ENCODE measurements around the gene ARFIP1. TPM values are rescaled to one million over a fixed set of nuclear protein-coding genes. Genes with fewer than 3 reads are reported as not detected.

ARFIP1 gene
- total and polyA plus RNA-seq, 12 donors, result 7.4 to 18.7 (median 14.9) TPM

DNA sequence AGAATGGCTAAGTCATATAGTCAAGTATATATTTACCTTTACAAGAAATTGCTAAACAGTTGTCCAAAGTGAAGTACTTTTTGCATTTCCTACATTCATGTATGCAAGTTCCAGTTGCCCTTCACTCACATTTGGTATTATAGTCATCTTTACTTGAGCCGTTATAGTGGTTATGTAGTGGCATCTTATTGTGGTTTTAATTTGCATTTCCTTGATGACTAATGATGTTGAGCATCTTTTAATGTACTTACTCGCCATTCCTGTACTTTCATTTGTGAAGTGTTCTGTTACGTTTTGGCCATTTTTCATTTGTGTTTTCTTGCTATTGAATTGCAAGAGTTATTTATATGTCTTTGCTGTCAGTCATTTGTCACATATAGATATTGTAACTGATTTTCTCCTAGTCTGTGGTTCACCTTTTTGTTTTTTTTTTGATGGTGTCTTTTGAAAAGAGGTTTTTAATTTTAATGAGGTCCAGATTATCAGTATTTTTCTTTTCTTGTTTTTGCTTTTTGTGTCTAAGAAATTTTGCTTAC, 27.6 kb downstream of the ARFIP1 start:
- H3K9me3 ChIP-seq, result peaks cover 0 to 3% (median 0%) of the 10 kb centered on the region in 11 donors
- H3K27ac ChIP-seq, result no peak overlapping the region
- H3K27me3 ChIP-seq, result no peaks in the 10 kb centered on the region
- no peaks in the 10 kb centered on the region for H3K36me3 ChIP-seq
- no peak for TF ChIP-seq CTCF (IDR thresholded peaks at IDR 0.05)
- no peak overlapping the region for H3K4me3 ChIP-seq
- 83 to 90% methylated on average over 3 of the region's 3 CpGs for WGBS, 2 donors
- H3K4me1 ChIP-seq, result peaks cover 0 to 17% (median 10%) of the 10 kb centered on the region in 9 donors
- no peak for ATAC-seq
- intact Hi-C loops (cut with DNase I), result no loop called here
- DNase-seq, result no peak

- Histone ChIP-seq H3K4me1 (peaks cover 0 to 17% (median 0%) of the 10 kb centered on the region in 9 donors), H3K27me3 (no peaks in the 10 kb centered on the region), H3K9me3 (peaks cover 0 to 10% (median under 1%) of the 10 kb centered on the region in 11 donors), H3K27ac (no peak overlapping the region), H3K36me3 (no peaks in the 10 kb centered on the region), H3K4me3 (no peak overlapping the region)
- WGBS, 2 donors, result 95 to 98% methylated on average over 8 of the region's 8 CpGs
- intact Hi-C loops (cut with DNase I), result no loop called here
- no peak for TF ChIP-seq CTCF (IDR thresholded peaks at IDR 0.05)
- no peak for ATAC-seq
- DNase-seq, result no peak
Observed at GRCh38 chr4:152808670-152809069, 28.9 kb downstream of the ARFIP1 start.

DNA sequence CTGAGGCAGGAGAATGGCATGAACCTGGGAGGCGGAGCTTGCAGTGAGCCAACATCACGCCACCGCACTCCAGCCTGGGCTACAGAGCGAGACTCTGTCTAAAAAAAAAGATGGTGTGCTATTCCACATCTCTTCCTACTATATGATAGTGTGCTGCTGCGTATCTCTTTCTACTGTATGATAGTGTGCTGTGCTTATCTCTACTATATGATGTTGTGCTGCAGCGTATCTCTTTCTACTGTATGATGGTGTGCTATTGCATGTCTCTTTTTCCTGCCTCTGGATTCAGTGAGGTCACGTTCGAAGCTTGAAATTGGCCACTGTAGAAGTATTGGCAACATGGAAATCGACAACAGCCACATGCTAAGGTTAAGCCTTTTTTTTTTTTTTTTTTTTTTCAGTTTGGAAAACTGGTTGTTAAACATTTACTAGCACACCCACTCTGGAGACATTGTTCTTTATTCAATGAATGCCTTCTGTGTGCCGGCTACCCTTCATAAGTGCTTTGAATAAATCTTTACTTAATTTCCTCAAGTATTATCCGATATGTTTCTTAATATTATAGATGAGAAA, 31.0 kb downstream of the ARFIP1 start:
- no peak for DNase-seq
- Histone ChIP-seq H3K4me1 (peaks cover 0 to 17% (median 0%) of the 10 kb centered on the region in 9 donors), H3K36me3 (peaks cover 0 to 9% (median 0%) of the 10 kb centered on the region in 9 donors), H3K27me3 (no peaks in the 10 kb centered on the region), H3K27ac (no peak overlapping the region), H3K4me3 (no peak overlapping the region), H3K9me3 (peaks cover 0 to 24% (median 2%) of the 10 kb centered on the region in 11 donors)
- intact Hi-C loops (cut with DNase I), result no loop called here
- WGBS, 2 donors, result 90 to 92% methylated on average over 11 of the region's 11 CpGs
- ATAC-seq, result no peak
- TF ChIP-seq CTCF (IDR thresholded peaks at IDR 0.05), result no peak

- no peak for DNase-seq
- intact Hi-C loops (cut with DNase I), result no loop called here
- ATAC-seq, result no peak
- H3K4me3 ChIP-seq, result no peak overlapping the region
- H3K36me3 ChIP-seq, result peaks cover 0 to 14% (median 0%) of the 10 kb centered on the region in 9 donors
- peaks cover 0 to 25% (median 4%) of the 10 kb centered on the region in 9 donors for H3K4me1 ChIP-seq
- TF ChIP-seq CTCF (IDR thresholded peaks at IDR 0.05), result no peak
- no peak overlapping the region for H3K27ac ChIP-seq
- H3K27me3 ChIP-seq, result no peaks in the 10 kb centered on the region
- H3K9me3 ChIP-seq, result peaks cover 0 to 40% (median 2%) of the 10 kb centered on the region in 11 donors
Observed at GRCh38 chr4:152815078-152815477, 35.3 kb downstream of the ARFIP1 start.

Measured in heart right ventricle (tissue), 16 donors.